NCI-H345 (cell line): ENCODE data around the gene MTERF4.

ENCODE experiments used
- DNase-seq: peaks from one replicate; lab custom pipeline; 2025; lab: John Stamatoyannopoulos, UW

Gene MTERF4

GRCh38 chr2:241133436-241133820, 31.3 kb upstream of the MTERF4 start:
- DNase-seq, result no peak

- DNase-seq, result no peak
Observed at GRCh38 chr2:241132538-241133435, 30.7 kb upstream of the MTERF4 start.

- no peak for DNase-seq
Observed at GRCh38 chr2:241131531-241131930, 29.4 kb upstream of the MTERF4 start.

GRCh38 chr2:241130316-241130715, 28.2 kb upstream of the MTERF4 start:
- no peak for DNase-seq

GRCh38 chr2:241129086-241129871, 27.2 kb upstream of the MTERF4 start:
- DNase-seq, result no peak

- DNase-seq, result no peak
Observed at GRCh38 chr2:241128266-241128665, 26.2 kb upstream of the MTERF4 start.

- DNase-seq, result no peak
Observed at GRCh38 chr2:241126771-241127202, 24.7 kb upstream of the MTERF4 start.

GRCh38 chr2:241126201-241126611, 24.1 kb upstream of the MTERF4 start:
- DNase-seq, result no peak

- DNase-seq, result no peak
Observed at GRCh38 chr2:241125626-241126025, 23.5 kb upstream of the MTERF4 start.

- DNase-seq, result no peak
Observed at GRCh38 chr2:241123816-241124536, 21.9 kb upstream of the MTERF4 start.

GRCh38 chr2:241122376-241123002, 20.4 kb upstream of the MTERF4 start:
- DNase-seq, result no peak

- DNase-seq, result no peak
Observed at GRCh38 chr2:241121008-241121407, 18.9 kb upstream of the MTERF4 start.

GRCh38 chr2:241120440-241120839, 18.4 kb upstream of the MTERF4 start:
- no peak for DNase-seq

GRCh38 chr2:241118737-241119505, 16.8 kb upstream of the MTERF4 start:
- DNase-seq, result no peak

GRCh38 chr2:241116606-241117560, 14.8 kb upstream of the MTERF4 start:
- DNase-seq, result no peak

- DNase-seq, result no peak
Observed at GRCh38 chr2:241115361-241115760, 13.3 kb upstream of the MTERF4 start.

GRCh38 chr2:241114836-241115235, 12.7 kb upstream of the MTERF4 start:
- no peak for DNase-seq

- no peak for DNase-seq
Observed at GRCh38 chr2:241112592-241112991, 10.5 kb upstream of the MTERF4 start.

GRCh38 chr2:241112046-241112445, 10.0 kb upstream of the MTERF4 start:
- no peak for DNase-seq

- no peak for DNase-seq
Observed at GRCh38 chr2:241111440-241111805, 9.3 kb upstream of the MTERF4 start.
